ENCODE results near the gene ATXN7L1. TPM values are rescaled to one million over a fixed set of nuclear protein-coding genes. Genes with fewer than 3 reads are reported as not detected.

Gene ATXN7L1
- total RNA-seq, 4 donors from 2014 or later: 12.3 to 28.8 (median 21.0) TPM

- intact Hi-C loops (cut with DNase I; ENCODE audit: low total_unique reads): no loop called here
- in situ Hi-C loops (cut with MboI; ENCODE audit: low pct_ligation_motif_present in 1 of 4, low pct_unique_long_range_greater_than_20kb in 1 of 4, low sequenced_read_pairs in 3 of 4): no loop called here
These were observed 134.4 kb downstream of the ATXN7L1 start for GRCh38 chr7:105741982-105742381.

GRCh38 chr7:105738133-105738532 lies 138.3 kb downstream of the ATXN7L1 start:
- no peak overlapping the region for H3K4me3 ChIP-seq
- 90 to 100% methylated on average over 1 to 2 of the region's 2 CpGs for WGBS, 2 donors (ENCODE audit: low coverage in 1 of 2)
- H3K27ac ChIP-seq: no peak overlapping the region
- H3K4me1 ChIP-seq: peaks cover 0 to 3% (median under 1%) of the 10 kb centered on the region in 4 donors
- no peaks in the 10 kb centered on the region for H3K36me3 ChIP-seq
- no peaks in the 10 kb centered on the region for H3K27me3 ChIP-seq
- H3K9me3 ChIP-seq: no peaks in the 10 kb centered on the region
- no peak for DNase-seq
- intact Hi-C loops (cut with DNase I; ENCODE audit: low total_unique reads) (no loop called here), in situ Hi-C loops (cut with MboI; ENCODE audit: low pct_ligation_motif_present in 1 of 4, low pct_unique_long_range_greater_than_20kb in 1 of 4, low sequenced_read_pairs in 3 of 4) (no loop called here)
- no peak for TF ChIP-seq POLR2A (IDR thresholded peaks at IDR 0.05)
- TF ChIP-seq CTCF (IDR thresholded peaks at IDR 0.05): no peak
- TF ChIP-seq POLR2AphosphoS5 (IDR thresholded peaks at IDR 0.05): no peak
- TF ChIP-seq EP300 (IDR thresholded peaks at IDR 0.05; ENCODE audit: low read depth): no peak

More at GRCh38 chr7:105741982-105742381, 134.4 kb downstream of the ATXN7L1 start:
- H3K27me3 ChIP-seq: no peaks in the 10 kb centered on the region
- no peak overlapping the region for H3K4me3 ChIP-seq
- H3K36me3 ChIP-seq: no peaks in the 10 kb centered on the region
- peaks cover 0 to 5% (median 1%) of the 10 kb centered on the region in 4 donors for H3K4me1 ChIP-seq
- 92 to 94% methylated on average over 2 to 4 of the region's 4 CpGs for WGBS, 2 donors (ENCODE audit: low coverage in 1 of 2)
- H3K27ac ChIP-seq: no peak overlapping the region
- TF ChIP-seq CTCF (IDR thresholded peaks at IDR 0.05): no peak
- TF ChIP-seq POLR2A (IDR thresholded peaks at IDR 0.05): no peak
- TF ChIP-seq EP300 (IDR thresholded peaks at IDR 0.05; ENCODE audit: low read depth): no peak
- no peak for TF ChIP-seq POLR2AphosphoS5 (IDR thresholded peaks at IDR 0.05)
- no peaks in the 10 kb centered on the region for H3K9me3 ChIP-seq
- no peak for DNase-seq

- Histone ChIP-seq H3K9me3 (no peaks in the 10 kb centered on the region), H3K27me3 (no peaks in the 10 kb centered on the region), H3K27ac (no peak overlapping the region), H3K36me3 (no peaks in the 10 kb centered on the region), H3K4me1 (no peaks in the 10 kb centered on the region), H3K4me3 (no peak overlapping the region)
- no peak for DNase-seq
- TF ChIP-seq POLR2A (IDR thresholded peaks at IDR 0.05) (no peak), EP300 (IDR thresholded peaks at IDR 0.05; ENCODE audit: low read depth) (no peak), POLR2AphosphoS5 (IDR thresholded peaks at IDR 0.05) (no peak), CTCF (IDR thresholded peaks at IDR 0.05) (no peak)
- 55 to 56% methylated on average over 2 to 6 of the region's 6 CpGs for WGBS, 2 donors (ENCODE audit: low coverage in 1 of 2)
- intact Hi-C loops (cut with DNase I; ENCODE audit: low total_unique reads): no loop called here
- in situ Hi-C loops (cut with MboI; ENCODE audit: low pct_ligation_motif_present in 1 of 4, low pct_unique_long_range_greater_than_20kb in 1 of 4, low sequenced_read_pairs in 3 of 4): no loop called here
These were observed 142.2 kb downstream of the ATXN7L1 start for GRCh38 chr7:105734233-105734632.

GRCh38 chr7:105731042-105731441 lies 145.4 kb downstream of the ATXN7L1 start:
- no peak overlapping the region for H3K27ac ChIP-seq
- DNase-seq: no peak
- H3K9me3 ChIP-seq: no peaks in the 10 kb centered on the region
- no peaks in the 10 kb centered on the region for H3K36me3 ChIP-seq
- no peaks in the 10 kb centered on the region for H3K4me1 ChIP-seq
- WGBS, 2 donors (ENCODE audit: low coverage in 1 of 2): 90 to 97% methylated on average over 3 of the region's 3 CpGs
- H3K27me3 ChIP-seq: no peaks in the 10 kb centered on the region
- intact Hi-C loops (cut with DNase I; ENCODE audit: low total_unique reads) (no loop called here), in situ Hi-C loops (cut with MboI; ENCODE audit: low pct_ligation_motif_present in 1 of 4, low pct_unique_long_range_greater_than_20kb in 1 of 4, low sequenced_read_pairs in 3 of 4) (no loop called here)
- no peak overlapping the region for H3K4me3 ChIP-seq
- TF ChIP-seq EP300 (IDR thresholded peaks at IDR 0.05; ENCODE audit: low read depth): no peak
- TF ChIP-seq POLR2AphosphoS5 (IDR thresholded peaks at IDR 0.05): no peak
- TF ChIP-seq POLR2A (IDR thresholded peaks at IDR 0.05): no peak
- no peak for TF ChIP-seq CTCF (IDR thresholded peaks at IDR 0.05)
